GM10248 (cell line): ENCODE measurements around the gene INTS4.
"Not testable (repeated sequence)": the region's sequence is repeated elsewhere in the genome, so short reads cannot be mapped to it uniquely, and the experiment has no call there.

Source experiments
- CTCF ChIA-PET: fragments of 300-600 bp; sonication (Branson Sonifier 250); formaldehyde crosslinking; extraction: SDS; loops from one replicate; lab custom pipeline; 2021; ENCODE audit warnings: antibody characterized with exemption; lab: Yijun Ruan, JAX
- POLR2A ChIA-PET: fragments of 350-650 bp; sonication (Branson Sonifier 250); formaldehyde crosslinking; extraction: SDS; loops from one replicate; lab custom pipeline; 2020; ENCODE audit warnings: antibody characterized with exemption; lab: Yijun Ruan, JAX
- DNase-seq: peaks from one replicate; pipeline ENCODE4 v3.0.0; 2012; ENCODE audit errors: extremely low spot score
- CTCF ChIP-seq: IDR thresholded peaks from 2 replicates; pipeline ENCODE4 v1.5.1; 2012; ENCODE audit warnings: mild to moderate bottlenecking, low read depth; ENCODE audit errors: extremely low read depth, missing control alignments, control extremely low read depth

Gene INTS4

GRCh38 chr11:77967121-77967520, 27.3 kb downstream of the INTS4 start:
- no peak for DNase-seq
- TF ChIP-seq CTCF: no peak
- ChIA-PET POLR2A (no interaction called here), CTCF (interaction anchor here (1.3 kb wide), 1 partner anchor 79 kb away, joined by 3 read pairs; no protein-coding TSS in a partner anchor)

DNA sequence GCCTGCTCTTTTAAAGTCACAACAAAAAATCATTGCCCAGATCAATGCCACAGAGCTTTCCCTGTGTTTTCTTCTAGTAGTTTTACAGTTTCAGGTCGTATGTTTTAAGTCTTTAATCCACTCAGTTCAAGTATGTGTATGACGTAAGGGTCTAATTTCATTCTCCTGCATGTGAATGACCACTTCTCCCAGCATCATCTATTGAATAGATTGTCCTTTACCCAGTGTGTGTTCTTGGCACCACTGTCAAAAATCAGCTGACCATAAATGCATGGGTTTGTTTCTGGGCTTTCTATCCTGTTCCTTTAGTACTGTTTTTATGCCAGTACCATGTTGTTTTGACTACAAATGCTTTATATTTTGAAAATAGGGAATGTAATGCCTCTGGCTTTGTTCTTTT, 28.1 kb downstream of the INTS4 start:
- ChIA-PET CTCF (interaction anchor here (1.3 kb wide), 1 partner anchor 80 kb away, joined by 3 read pairs; no protein-coding TSS in a partner anchor), POLR2A (no interaction called here)
- TF ChIP-seq CTCF: no peak

GRCh38 chr11:77959434-77959833, 35.0 kb downstream of the INTS4 start:
- ChIA-PET CTCF (no interaction called here), POLR2A (no interaction called here)
- TF ChIP-seq CTCF: no peak
- no peak for DNase-seq

More for the DNA sequence above, 28.1 kb downstream of the INTS4 start:
- no peak for DNase-seq

DNA sequence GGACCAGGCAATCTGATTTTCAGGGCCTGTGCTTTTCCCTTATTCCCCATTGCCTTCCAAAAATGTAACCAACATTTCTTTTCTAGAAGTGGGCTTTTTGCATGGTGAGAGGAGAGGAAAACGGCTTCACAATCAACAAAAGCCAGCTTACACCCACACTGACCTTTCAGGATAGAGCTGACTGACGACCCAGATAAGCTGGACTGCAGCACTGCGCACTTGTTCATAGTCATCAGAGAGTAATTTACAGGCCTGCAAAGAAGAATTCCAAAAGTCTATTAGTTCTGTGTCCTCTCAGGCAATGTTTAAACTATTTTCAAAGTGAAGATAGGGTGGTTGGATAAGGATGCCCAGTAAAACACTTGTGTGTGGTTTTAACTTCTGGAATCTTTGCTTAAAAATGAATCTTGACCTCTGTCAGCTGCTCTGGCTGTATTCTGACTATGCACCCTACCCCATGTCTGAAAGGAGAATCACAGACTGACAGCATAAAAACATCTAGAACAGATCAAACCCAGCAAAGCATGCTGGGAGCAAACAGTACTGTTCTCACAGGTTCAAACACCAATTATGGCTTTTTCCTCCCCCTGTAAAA, 35.8 kb downstream of the INTS4 start:
- CTCF ChIA-PET, POLR2A ChIA-PET, DNase-seq: not testable (repeated sequence)

GRCh38 chr11:77943296-77943695, 51.2 kb downstream of the INTS4 start:
- POLR2A ChIA-PET, DNase-seq, CTCF ChIA-PET: not testable (repeated sequence)

DNA sequence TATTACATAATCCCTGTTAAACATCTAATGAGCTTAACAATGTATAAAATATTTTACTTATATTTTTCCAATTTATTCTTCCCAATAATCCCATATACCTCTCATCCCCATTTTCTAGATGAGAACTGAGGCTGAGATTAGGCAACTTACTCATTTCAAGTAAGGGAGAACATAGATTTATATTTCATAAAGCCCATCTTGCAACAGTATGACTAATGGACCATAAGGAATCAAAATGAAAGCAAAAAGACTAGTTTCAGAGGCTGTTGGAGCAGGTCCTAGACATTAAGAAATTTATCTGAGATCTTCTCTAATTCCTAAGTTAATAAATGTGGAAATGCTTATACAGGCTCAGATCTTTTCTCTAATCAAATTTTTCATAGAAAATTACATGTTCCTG, 52.0 kb downstream of the INTS4 start:
- CTCF ChIA-PET, DNase-seq, POLR2A ChIA-PET: not testable (repeated sequence)

GRCh38 chr11:77933596-77933995, 60.9 kb downstream of the INTS4 start:
- CTCF ChIA-PET, POLR2A ChIA-PET, DNase-seq: not testable (repeated sequence)

- CTCF ChIA-PET, DNase-seq, POLR2A ChIA-PET: not testable (repeated sequence)
Measured at GRCh38 chr11:77930334-77931208, 63.9 kb downstream of the INTS4 start.

DNA sequence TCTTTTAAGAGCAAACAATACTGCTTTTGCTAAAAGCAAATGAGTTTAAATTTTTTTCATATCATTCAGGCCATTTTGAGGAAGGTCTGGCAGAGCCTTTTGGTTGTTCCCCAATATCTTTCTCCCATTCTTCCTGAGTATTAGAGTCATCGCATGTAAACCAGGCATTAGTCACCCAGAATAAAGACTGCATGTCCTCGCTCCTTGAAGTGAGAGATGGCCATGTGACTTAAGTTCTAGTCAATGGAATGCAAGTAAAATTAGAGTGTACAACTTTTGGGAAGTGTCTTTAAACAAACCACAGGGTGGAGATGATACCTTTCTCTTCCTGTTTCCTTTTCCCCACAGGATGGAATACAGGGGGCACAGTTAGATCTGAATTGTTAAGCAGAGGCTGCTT, 76.8 kb downstream of the INTS4 start:
- DNase-seq, POLR2A ChIA-PET: not testable (repeated sequence)

GRCh38 chr11:77914307-77914791, 80.1 kb downstream of the INTS4 start:
- POLR2A ChIA-PET: not testable (repeated sequence)

More for the DNA sequence above, 76.8 kb downstream of the INTS4 start:
- CTCF ChIA-PET: not testable (repeated sequence)

GRCh38 chr11:77913608-77914306, 80.7 kb downstream of the INTS4 start:
- POLR2A ChIA-PET, CTCF ChIA-PET, DNase-seq: not testable (repeated sequence)

More at GRCh38 chr11:77914307-77914791, 80.1 kb downstream of the INTS4 start:
- DNase-seq, CTCF ChIA-PET: not testable (repeated sequence)

DNA sequence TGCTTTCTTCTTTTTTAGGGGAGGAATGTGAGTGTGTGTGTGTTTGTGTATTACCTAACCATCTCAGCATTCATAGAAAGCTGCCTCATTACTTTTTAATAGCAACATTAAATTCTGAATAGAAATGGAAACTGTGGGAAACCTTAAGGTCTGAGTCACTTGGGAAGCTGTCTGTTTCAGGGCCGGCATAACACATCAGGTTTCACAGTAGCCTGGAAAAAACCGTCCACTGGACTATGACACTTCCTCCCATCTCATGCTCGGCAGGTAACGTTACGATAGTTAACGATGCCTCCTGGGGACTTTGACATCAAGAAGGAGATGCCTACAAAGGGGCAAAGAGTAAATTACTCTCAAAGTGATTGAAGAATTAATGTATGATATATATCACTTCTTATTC, 83.6 kb downstream of the INTS4 start:
- POLR2A ChIA-PET, DNase-seq, CTCF ChIA-PET: not testable (repeated sequence)
